ENCODE data around the gene TSACC.

Gene TSACC

DNA sequence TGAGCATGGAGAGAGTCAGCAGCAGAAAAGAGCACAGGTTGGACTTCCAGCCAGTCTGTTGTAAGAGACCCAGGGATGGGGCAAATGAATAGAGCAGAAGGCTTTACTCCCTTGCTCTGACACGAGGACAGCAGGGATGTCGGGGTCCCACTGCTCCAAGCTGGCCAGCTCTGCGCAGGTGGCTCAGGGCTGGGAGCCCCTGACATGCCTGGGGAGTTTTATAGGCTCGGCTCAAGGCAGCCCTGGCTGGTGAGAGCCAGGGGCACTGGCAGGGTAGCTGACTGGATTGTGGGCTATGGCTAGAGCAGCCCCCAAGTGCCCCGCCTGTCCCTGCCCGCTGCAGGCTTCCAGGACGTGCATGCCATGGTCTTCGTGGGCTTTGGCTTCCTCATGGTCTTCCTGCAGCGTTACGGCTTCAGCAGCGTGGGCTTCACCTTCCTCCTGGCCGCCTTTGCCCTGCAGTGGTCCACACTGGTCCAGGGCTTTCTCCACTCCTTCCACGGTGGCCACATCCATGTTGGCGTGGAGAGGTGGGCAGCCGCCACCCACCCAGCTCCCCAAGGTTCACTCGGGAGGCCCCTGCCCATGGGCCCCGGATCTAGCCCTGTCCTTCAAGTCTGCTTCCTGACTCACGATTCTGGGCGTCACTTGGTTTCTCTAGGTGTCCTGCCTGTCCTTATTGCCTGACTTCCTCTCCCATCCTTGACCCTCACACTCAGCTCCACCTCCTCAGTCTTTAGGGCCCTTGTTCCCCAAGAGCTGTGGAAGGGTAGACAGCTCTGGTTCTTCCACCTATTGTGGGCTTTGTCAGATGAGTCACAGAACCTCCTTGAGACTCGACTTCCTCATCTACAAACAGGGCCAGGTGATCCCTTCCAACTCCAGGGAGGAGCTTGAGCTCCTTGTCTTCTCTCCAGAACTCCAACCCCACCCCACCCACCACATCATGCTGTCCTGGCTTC lies 38.9 kb downstream of the TSACC start:
- DNase-seq: no peak

DNA sequence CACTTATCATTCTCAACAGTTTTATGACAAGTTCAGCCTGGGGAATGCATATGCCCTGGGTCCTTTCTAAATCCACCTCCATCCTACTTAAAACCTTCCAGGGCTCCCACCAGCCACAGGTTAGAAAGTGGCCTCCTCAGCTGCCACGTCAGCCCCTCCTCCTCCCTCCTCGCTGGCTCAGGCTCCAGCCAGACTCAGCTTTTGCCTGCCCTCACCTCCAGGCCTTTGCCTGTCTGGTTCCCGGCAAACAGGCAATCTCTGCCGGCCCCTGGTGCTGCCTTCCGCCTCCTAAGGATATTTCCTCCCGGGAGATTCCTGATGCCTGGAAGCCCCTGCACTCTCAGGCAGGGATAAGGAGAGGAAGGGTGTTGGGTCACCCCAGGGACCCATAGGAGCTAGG lies 40.2 kb downstream of the TSACC start:
- no peak for DNase-seq

DNA sequence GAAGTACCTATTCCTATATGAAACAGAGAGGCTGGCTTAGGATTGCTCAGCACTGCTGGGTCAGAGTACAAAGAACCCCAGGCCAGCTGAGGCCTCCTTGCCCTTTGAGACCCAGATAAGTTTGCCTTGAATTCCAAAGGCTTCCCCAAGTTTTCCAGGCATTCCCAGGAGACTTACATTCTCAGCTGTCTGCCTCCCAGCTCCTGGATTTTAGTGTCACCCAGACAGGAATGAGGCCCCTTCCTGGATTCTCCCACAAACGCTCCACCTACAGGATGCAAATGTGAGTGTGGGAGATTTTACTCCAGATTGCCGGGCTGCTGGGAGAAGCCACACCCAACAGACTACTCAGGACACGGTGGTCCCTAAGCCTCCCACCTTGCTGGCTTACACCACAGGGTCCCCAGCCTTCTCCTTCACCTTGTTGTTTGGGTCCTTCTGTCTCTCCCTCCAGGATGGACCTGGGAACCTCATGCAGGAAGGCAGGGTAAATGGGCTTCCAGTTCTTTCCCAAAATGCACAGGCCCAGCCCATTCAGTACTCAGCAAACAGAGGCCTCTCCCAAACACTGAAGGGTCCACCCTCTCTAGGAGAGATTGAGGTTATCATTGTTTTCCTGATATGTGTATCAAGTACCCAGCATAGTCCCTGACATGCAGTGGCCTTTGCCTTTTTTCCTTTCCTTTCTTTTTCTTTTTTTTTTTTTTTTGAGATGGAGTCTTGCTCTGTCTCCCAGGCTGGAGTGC lies 41.3 kb downstream of the TSACC start:
- no peak for DNase-seq

DNA sequence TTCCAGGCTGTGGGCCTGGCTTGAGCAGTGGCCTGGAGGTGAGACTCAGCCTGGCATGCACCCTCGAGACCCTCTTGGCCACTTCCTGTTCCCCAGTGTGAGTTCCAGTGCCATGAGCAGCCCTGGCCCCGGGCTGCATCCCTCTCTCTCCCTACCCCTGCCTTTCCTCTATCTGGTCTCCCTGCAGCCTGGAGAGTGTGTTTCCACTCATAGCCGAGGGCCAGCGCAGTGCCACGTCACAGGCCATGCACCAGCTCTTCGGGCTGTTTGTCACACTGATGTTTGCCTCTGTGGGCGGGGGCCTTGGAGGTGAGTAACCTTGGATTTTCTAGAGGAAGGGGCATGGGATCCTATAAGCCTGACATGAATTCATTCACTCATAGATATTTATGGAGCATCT lies 44.2 kb downstream of the TSACC start:
- no peak for DNase-seq

DNA sequence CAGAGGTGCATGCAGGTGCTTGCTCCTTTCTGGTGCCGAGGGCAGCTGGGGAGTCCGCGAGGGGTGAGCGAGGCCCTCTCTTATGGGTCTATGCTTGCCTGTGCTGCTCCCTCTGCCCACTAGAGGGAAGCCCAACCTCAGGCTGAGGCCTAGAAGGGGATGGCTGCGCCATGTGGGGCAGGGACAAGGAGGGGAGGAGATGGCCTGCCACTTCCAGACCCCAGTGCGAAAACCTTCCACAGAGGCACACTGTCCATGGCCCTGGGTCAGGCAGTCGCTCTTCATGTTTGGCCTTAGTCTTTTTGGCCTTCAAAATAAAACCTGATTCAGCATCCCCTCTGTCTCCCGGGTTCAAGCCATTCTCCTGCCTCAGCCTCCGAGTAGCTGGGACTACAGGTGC lies 44.7 kb downstream of the TSACC start:
- DNase-seq: peak; percentile 79

DNA sequence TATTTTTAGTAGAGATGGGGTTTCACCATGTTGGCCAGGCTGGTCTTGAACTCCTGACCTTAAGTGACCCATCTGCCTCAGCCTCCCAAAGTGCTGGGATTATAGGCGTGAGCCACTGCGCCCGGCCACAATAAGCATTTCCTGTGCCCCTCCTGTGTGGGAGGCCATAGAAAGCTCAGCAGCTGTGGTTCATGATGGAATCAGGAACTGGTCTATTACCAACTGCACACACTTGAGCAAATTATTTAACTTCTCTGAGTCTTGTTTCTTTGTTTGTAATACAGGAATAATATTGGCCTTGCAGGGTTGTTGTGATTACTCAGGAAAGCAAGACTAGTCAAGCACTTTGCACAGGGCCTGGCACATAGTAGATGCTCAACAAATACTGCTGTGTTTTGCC lies 45.7 kb downstream of the TSACC start:
- DNase-seq: no peak

DNA sequence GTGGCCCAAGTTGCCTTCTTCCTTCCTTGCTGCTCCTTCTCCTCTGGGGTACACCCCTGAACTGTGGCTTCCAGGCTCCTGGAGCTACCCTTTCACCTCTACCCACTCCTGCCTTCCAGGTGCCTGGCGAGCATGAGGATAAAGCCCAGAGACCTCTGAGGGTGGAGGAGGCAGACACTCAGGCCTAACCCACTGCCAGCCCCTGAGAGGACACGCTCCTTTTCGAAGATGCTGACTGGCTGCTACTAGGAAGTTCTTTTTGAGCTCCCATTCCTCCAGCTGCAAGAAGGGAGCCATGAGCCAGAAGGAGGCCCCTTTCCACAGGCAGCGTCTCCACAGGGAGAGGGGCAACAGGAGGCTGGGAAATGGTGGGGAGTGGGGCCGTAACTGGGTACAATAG lies 46.3 kb downstream of the TSACC start:
- no peak for DNase-seq

DNA sequence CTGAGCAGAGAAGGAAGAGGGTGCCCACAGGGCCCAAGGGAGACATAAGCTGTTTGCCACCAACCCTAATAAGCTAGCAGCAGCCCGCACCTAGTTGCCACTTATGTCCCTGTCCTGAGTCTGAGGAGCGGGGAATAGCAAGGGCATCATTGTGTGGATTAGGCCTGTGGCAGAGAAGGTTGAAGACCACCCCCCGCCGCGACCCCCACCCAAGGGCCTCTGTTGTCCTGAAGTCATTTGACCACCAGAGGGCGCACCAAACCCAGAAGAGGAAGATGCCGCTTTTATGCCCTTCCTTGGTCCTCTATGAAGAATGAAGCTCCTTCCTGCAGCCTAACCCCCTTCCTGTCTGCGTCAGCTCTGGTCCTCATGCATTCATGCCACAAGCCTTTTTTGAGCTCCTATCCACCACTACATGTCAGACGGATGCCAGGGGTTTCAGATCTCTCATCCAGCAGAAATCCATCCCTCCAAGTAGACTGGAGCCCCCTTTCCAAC lies 47.3 kb downstream of the TSACC start:
- peak; percentile 80 for DNase-seq

DNA sequence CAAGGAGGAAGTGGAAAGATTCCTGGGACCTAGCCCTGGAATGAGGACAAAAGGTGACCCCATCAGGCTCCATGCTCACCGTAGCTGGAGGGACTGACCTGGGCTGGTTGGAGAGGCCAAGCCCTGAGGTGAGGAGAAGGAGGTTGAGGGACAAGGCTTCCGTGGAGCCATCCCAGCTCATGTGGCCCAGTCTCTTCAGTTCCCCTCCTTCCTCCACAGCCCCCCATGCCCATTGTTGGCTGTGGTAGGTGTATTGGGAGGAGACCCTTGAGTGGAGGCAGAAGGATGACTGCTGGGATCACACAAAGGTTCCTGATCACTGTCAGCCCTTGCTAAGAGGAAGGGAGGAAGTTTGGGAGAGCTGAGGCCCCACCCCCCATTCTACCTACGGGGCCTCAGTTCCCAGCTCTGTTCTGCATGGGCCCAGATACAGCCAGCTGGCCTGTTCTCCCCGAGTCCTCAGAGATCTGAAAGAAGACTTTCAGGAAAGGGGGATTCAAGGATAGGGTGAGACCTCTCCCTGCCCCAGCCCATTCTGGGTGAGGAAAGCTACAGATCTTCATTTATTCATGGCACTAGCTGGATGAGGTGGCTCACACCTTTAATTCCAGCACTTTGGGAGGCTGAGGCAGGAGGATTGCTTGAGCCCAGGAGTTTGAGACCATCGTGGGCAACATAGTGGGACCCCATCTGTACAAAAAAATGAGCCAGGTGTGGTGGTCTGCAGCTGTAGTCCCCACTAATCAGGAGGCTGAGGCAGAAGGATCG lies 48.0 kb downstream of the TSACC start:
- DNase-seq: no peak

DNA sequence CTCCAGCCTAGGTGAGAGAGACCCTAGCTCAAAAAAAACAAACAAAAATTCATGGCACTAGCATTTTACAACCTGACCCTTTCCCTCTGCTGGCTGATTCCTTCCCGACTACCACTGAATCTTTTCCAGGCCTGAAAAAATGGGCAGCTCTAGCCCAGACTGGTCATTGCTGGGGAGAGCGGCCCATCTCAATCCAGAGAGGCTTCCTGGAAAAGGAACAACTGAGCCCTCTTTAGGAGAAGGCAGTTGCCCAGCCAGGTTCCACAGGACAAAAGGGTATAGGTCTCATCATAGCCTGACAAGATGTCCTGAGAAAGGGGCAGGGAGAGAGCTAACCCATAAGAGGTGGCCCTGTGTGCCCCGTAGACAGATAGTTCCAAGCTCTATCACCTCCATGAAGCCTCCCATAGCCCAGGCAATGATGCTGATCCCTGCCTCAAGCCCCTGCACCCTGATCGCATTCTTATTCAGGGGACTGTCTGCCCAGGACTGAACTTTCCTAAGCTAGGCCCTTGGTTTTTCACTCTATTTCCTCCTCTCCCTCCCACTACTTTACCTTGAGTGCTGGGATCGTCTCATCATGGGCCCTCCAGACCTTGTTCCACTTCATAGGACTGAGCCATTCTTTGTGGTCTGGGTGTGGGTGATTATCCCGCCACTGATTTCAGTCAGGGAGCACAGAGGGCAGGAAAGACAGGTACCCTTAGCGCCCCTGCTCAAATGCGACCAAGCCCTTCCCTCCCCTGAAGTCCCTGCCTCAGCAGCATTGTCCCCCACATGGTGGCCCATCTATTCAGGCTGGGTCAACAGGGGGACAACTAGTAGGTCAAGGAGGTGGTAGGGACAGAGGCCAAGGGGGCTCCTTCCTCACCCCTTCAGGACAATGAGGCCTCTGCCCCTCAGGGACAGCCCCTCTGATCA lies 48.9 kb downstream of the TSACC start:
- no peak for DNase-seq

DNA sequence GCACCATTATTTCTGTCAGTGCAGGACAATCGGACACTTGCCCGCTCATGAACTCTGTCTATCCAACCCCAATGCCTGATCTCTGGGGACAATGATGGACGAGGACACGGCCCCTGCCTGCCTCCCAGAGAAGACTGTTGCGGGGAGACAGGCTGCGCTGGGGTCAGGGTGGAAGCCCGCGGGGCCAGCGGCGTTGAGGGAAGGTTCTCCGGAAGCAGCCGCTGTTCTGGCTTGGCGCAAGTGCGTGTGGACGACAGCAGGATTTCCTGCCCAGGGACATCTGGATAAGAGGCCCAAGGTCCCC lies 49.5 kb downstream of the TSACC start:
- no peak for DNase-seq

DNA sequence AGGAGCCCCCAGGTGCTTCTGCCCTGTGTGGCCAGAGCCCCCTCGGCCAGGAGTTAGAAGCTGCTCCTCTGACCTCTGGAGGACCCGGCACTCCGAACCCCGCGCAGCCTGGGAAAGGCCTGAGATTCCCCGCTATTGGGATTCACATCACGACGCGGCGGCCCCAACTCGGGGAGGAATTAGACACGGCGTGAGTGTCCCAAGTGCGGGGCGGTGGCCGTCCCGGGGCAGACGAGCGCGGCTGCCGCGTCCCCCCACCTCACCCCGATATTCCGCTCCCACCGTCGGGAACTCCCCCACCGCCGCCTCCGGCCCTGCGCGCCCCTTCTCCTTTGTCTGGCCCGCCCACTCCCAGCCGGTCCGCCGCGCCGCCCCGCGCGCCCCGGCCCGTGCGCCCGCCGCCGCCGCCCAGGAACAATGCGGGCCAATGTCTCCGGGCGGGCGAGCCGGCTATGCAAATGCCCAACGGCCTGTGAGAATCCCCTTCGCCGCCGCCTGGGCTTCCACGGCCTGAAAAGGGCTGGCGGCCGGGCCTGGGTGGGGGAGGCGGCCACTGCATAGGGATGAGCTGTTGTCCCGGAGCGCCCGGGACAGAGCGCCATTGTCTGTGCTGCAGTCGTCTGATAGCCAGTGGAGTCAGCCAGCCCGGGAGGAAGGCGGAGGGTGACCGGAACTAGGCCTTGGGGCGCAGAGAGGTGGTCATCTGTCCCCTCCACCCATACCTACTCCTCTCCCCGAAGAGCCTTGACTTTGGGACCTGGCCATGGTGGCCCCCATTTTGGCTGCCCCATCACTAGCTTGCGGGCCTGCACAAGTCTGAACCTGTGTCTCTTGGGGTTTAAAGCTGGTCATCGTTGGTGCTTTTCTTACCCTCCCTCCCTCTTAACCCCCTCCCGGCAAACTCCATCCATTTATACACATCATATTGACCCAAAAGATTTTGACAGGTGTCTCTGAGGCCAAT lies 50.1 kb downstream of the TSACC start:
- no peak for DNase-seq

DNA sequence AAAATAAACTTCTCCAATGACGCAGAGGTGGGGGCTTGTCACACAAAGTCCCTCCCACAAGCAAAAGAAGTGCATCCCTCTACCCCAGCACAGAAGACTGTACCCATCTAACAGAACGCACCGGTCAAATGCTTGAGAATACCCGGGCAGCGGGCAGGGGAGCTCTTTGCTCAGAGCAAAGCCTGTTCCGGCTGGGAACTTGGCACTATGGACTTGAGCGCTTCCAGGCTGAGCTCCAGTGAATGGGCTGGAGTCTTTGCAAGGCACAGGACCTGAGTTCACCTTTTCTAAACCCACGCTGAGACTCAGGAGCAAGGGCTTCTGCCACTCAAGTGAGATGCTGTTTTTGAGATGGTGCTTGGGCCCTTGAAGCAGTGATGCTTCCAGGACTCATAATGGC lies 51.0 kb downstream of the TSACC start:
- no peak for DNase-seq

DNA sequence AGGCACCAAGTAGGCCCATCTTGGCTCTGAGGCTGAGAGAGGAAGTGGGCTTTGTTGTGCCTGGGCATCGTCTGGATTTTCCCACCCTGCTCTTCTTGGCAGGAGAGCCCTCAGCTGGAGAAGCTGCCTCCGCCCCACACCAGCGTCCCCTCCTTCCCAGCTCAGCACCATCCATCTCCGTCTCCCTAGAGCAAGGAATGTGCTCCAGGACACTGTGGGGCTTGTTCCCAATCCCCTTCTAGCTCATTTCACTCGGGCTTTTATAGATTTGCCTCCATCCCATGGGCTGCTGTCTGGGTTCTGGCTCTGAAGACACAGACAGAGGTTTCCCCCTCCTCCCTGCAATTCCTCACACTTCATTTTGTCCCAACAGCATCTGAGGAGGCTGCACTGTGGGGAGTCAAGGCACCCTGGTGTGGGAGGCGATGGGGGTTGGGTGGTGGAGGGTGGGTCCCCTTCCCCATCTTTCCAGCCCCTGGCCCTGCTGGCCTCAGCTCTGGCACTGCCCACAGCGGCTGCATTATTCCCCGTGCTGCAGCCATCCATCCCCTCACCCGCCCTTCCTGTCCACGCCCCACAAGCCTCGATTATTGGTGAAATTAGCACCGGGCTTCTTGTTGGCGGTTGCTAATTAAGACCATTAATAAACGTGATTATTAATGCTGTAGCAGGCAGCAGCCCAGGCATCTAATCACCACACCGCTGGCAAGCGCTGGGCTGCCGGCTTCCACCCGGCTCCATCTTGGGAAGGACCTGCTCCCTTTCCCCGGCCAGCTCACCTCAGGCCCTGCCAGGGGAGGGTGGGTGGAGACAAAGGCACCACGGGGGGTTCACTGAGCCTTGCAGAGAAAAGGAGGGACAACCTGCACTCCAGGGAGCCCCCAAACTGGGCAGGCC lies 52.4 kb downstream of the TSACC start:
- DNase-seq: no peak

DNA sequence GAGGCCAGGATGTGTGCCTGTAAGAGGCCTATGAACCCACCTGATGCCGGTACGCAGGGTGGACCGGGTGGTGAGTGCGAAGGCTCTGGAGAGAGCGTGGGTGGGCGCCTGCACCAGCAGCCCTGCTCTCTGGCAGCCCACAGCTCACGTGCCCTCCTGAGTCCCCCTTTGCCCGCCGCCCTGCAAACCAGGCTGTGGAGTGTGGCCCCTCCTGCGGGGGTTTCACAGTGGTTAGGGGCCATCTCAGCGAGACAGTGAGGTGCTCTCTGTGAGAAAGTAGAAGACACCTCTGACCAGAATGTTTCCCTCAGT lies 53.0 kb downstream of the TSACC start:
- DNase-seq: no peak

DNA sequence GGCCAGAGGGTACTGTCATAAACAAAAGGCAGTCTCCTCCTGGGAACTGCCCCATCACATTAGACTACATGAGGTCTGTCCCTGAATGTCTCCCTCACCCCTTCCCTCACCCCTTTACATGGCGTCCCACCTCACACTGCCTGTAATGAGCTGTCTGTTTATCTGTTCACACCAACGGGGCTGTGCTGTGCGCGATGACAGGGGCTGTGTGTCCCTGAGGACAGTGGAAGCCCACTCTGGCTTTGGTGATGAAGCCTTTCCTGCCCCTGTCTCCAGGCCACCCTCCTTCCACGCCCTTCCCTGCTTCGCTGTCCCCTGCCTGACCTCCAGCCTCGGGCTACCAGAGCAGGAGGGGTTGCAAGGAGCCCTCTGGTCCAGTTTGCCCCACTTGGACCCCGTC lies 53.4 kb downstream of the TSACC start:
- DNase-seq: no peak

DNA sequence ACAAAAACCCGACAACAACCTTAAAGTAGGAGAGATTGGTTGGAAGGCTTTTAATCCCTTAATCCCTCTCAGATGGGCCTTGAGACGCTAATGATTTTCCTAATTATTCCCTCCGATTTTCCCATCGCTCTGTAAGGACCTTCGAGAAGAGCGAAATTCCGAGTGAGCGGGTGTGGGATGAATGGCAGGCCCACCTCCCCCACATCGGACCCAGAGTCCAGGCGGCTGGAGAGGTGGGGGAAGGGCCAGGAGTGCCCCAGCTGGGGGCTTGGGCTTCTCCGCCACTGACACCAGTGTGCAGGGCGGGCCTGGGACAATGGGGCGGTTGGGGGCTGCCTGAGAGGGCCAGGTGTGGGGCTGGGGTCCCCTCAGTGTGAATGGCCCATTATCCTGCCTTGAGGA lies 54.1 kb downstream of the TSACC start:
- DNase-seq: no peak

DNA sequence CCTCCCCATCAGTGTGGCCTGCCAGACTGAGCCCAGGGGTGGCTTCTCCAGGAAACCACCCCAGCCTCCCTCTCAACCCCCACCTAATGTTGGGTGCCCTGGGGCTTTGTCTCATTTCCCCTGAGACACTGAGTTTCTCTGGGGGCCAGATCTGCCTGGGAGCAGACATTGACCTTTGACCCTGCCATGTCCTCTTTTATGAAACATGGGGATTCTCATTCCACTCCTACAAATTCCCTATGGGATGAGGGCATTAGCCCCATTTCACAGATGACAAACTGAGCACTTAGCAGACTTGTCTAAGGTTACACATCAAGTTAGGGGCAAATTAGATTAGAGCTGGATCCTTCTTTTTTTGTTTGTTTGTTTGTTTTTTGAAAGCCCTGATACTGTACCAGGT lies 54.8 kb downstream of the TSACC start:
- no peak for DNase-seq

DNA sequence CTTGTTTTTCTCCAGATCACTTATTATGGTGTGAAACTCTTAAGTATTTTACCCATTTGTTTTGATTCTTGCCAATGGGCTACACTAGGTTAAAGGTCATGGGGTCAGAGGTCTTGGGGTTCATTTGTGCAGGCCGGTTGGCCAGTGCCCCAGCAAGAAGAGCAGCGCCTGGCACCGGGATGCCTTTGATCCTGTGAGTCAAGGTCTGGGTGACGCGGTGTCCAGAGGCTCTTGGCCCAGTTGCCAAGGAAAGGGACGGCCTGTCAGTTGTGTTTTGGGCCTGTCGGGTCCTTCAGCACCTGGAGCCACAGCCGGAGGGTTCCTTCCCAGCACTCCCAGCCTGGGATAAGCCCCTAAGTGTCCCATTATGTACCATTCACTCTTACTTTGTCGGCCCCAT lies 55.8 kb downstream of the TSACC start:
- no peak for DNase-seq

DNA sequence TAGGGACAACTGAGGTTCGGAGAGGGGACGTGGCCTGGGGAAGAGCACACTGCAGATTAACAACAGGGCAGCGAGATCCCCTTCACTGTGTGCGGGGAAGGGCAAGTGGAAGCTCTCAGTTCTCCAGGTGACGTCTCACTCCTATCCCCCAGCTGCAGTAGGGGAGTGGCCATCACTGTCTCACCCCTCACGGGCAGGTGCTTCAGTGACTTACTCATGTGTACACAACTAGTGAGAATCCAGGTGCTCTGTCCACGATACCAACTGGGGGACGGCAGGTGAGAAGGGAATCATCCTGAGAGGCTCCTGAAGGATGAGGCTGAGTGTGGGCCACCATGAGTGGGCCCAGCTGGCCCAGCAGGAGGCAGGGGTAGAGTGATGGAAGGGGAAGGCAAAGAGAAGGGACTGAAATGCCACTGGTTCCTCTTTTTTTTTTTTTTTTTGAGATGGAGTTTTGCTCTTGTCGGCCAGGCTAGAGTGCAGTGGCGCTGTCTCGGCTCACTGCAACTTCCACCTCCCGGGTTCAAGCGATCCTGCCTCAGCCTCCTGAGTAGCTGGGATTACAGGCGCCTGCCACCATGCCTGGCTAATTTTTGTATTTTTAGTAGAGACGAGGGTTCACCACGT lies 56.6 kb downstream of the TSACC start:
- no peak for DNase-seq

All from activated CD4-positive, alpha-beta T cell treated with anti-CD3 and anti-CD28 coated beads for 48 hours (primary cell).